Activated T-cell treated with anti-CD3 and anti-CD28 coated beads, Interleukin-2, amount 50 U/mL, for 4 hours (primary cell): ENCODE results near the gene ASIC3. TPM values are rescaled to one million over a fixed set of nuclear protein-coding genes. Genes with fewer than 3 reads are reported as not detected.
A peak's percentile ranks its signal among the peaks of the same experiment; 100 is the strongest.

ENCODE experiments used
- ATAC-seq, 2 donors: fragments of 200-7000 bp; cut with Tn5 transposase; one replicate each; pipeline ENCODE4 v1.10.0; 2021
- DNase-seq: peaks from one replicate; pipeline ENCODE4 v3.0.0-alpha.2; 2020
- H3K27me3 Mint-ChIP-seq: one replicate; pipeline ENCODE4 v1.8.0; 2021; ENCODE audit warnings: low read depth, mixed read lengths
- H3K36me3 Mint-ChIP-seq: one replicate; pipeline ENCODE4 v1.8.0; 2022; ENCODE audit warnings: mixed read lengths; ENCODE audit not compliant: insufficient read depth
- H3K4me1 Mint-ChIP-seq: one replicate; pipeline ENCODE4 v1.8.0; 2021; ENCODE audit warnings: low read depth, mixed read lengths
- H3K4me3 Mint-ChIP-seq: one replicate; pipeline ENCODE4 v1.8.0; 2021; ENCODE audit warnings: mild to moderate bottlenecking, moderate library complexity, mixed read lengths
- H3K9me3 Mint-ChIP-seq: one replicate; pipeline ENCODE4 v1.8.0; 2021; ENCODE audit warnings: mixed read lengths
- total RNA-seq, 3 donors: library from RNA; stranded (reverse); gene quantifications; one replicate each; pipeline ENCODE4 v1.2.1, GENCODE V29; 2021

ASIC3 gene
- total RNA-seq, 3 donors from 2014 or later = 2.4 to 3.4 (median 3.3) TPM

GRCh38 chr7:151051108-151051507, 2.8 kb downstream of the ASIC3 start:
- DNase-seq (no peak), ATAC-seq (peak; percentile 84 to 90)
- peaks cover 5% of the 10 kb centered on the region for H3K27me3 Mint-ChIP-seq
- H3K36me3 Mint-ChIP-seq = no peaks in the 10 kb centered on the region
- no peaks in the 10 kb centered on the region for H3K9me3 Mint-ChIP-seq
- H3K4me1 Mint-ChIP-seq = peaks cover 2% of the 10 kb centered on the region
- no peak overlapping the region for H3K4me3 Mint-ChIP-seq

- DNase-seq = no peak
- no peaks in the 10 kb centered on the region for H3K9me3 Mint-ChIP-seq
- no peak overlapping the region for H3K4me3 Mint-ChIP-seq
- no peaks in the 10 kb centered on the region for H3K36me3 Mint-ChIP-seq
- no peak for ATAC-seq
- H3K4me1 Mint-ChIP-seq = peaks cover 14% of the 10 kb centered on the region
- peaks cover 5% of the 10 kb centered on the region for H3K27me3 Mint-ChIP-seq
These were observed 4.8 kb downstream of the ASIC3 start for GRCh38 chr7:151053096-151053495.

GRCh38 chr7:151053751-151054150, 5.4 kb downstream of the ASIC3 start:
- ATAC-seq (no peak), DNase-seq (no peak)
- no peak overlapping the region for H3K4me3 Mint-ChIP-seq
- peaks cover 5% of the 10 kb centered on the region for H3K27me3 Mint-ChIP-seq
- no peaks in the 10 kb centered on the region for H3K9me3 Mint-ChIP-seq
- peaks cover 18% of the 10 kb centered on the region for H3K4me1 Mint-ChIP-seq
- no peaks in the 10 kb centered on the region for H3K36me3 Mint-ChIP-seq

GRCh38 chr7:151056283-151056665, 7.9 kb downstream of the ASIC3 start:
- H3K27me3 Mint-ChIP-seq = no peaks in the 10 kb centered on the region
- no peak for ATAC-seq
- H3K4me1 Mint-ChIP-seq = peaks cover 30% of the 10 kb centered on the region
- no peaks in the 10 kb centered on the region for H3K9me3 Mint-ChIP-seq
- peak overlapping the region; percentile 92 for H3K4me3 Mint-ChIP-seq
- H3K36me3 Mint-ChIP-seq = no peaks in the 10 kb centered on the region
- DNase-seq = no peak

GRCh38 chr7:151056666-151057505, 8.6 kb downstream of the ASIC3 start:
- ATAC-seq (no peak), DNase-seq (no peak)
- Mint-ChIP-seq H3K27me3 (no peaks in the 10 kb centered on the region), H3K4me1 (peaks cover 34% of the 10 kb centered on the region), H3K4me3 (peak overlapping the region; percentile 92), H3K9me3 (no peaks in the 10 kb centered on the region), H3K36me3 (no peaks in the 10 kb centered on the region)

- ATAC-seq (peak; percentile 9), DNase-seq (no peak)
- Mint-ChIP-seq H3K36me3 (no peaks in the 10 kb centered on the region), H3K9me3 (no peaks in the 10 kb centered on the region), H3K4me3 (peak within 1 kb of the TSS; percentile 92), H3K4me1 (peaks cover 34% of the 10 kb centered on the region), H3K27me3 (no peaks in the 10 kb centered on the region)
These were observed 9.2 kb downstream of the ASIC3 start, which contains the start of gene CDK5 for GRCh38 chr7:151057506-151057988. Gene CDK5, minus strand, starts transcription at chr7:151057897. Its CDS starts 49 bp downstream, at chr7:151057848.

GRCh38 chr7:151057989-151058780, 9.9 kb downstream of the ASIC3 start:
- Mint-ChIP-seq H3K27me3 (no peaks in the 10 kb centered on the region), H3K9me3 (no peaks in the 10 kb centered on the region), H3K36me3 (no peaks in the 10 kb centered on the region), H3K4me1 (peaks cover 32% of the 10 kb centered on the region), H3K4me3 (peak overlapping the region; percentile 92)
- peak; percentile 94 for DNase-seq
- ATAC-seq = peak; percentile 94 to 96

GRCh38 chr7:151058781-151059366, 10.5 kb downstream of the ASIC3 start:
- no peak for DNase-seq
- Mint-ChIP-seq H3K9me3 (no peaks in the 10 kb centered on the region), H3K27me3 (no peaks in the 10 kb centered on the region), H3K4me1 (peaks cover 32% of the 10 kb centered on the region), H3K4me3 (peak overlapping the region; percentile 92), H3K36me3 (no peaks in the 10 kb centered on the region)
- ATAC-seq = no peak

GRCh38 chr7:151059367-151060112, 11.2 kb downstream of the ASIC3 start, which contains the start of gene SLC4A2:
Gene SLC4A2, plus strand, starts transcription at chr7:151059589. Its CDS starts 2,399 bp downstream, at chr7:151061988.
- peak within 1 kb of the TSS; percentile 92 for H3K4me3 Mint-ChIP-seq
- ATAC-seq (peak; percentile 4 to 8), DNase-seq (peak; percentile 70)
- peaks cover 32% of the 10 kb centered on the region for H3K4me1 Mint-ChIP-seq
- no peaks in the 10 kb centered on the region for H3K27me3 Mint-ChIP-seq
- H3K36me3 Mint-ChIP-seq = no peaks in the 10 kb centered on the region
- no peaks in the 10 kb centered on the region for H3K9me3 Mint-ChIP-seq

GRCh38 chr7:151060113-151060415, 11.7 kb downstream of the ASIC3 start:
- H3K4me3 Mint-ChIP-seq = peak overlapping the region; percentile 92
- ATAC-seq (no peak), DNase-seq (no peak)
- no peaks in the 10 kb centered on the region for H3K36me3 Mint-ChIP-seq
- H3K9me3 Mint-ChIP-seq = no peaks in the 10 kb centered on the region
- H3K4me1 Mint-ChIP-seq = peaks cover 32% of the 10 kb centered on the region
- H3K27me3 Mint-ChIP-seq = no peaks in the 10 kb centered on the region

- DNase-seq = no peak
These were observed 12.3 kb downstream of the ASIC3 start for GRCh38 chr7:151060416-151061212.

GRCh38 chr7:151061213-151062110, 13.1 kb downstream of the ASIC3 start:
- Mint-ChIP-seq H3K36me3 (peaks cover 5% of the 10 kb centered on the region), H3K4me3 (peak overlapping the region; percentile 92), H3K27me3 (no peaks in the 10 kb centered on the region), H3K4me1 (peaks cover 31% of the 10 kb centered on the region), H3K9me3 (no peaks in the 10 kb centered on the region)
- no peak for ATAC-seq
- DNase-seq = no peak

More at GRCh38 chr7:151060416-151061212, 12.3 kb downstream of the ASIC3 start:
- peak overlapping the region; percentile 92 for H3K4me3 Mint-ChIP-seq
- H3K4me1 Mint-ChIP-seq = peaks cover 32% of the 10 kb centered on the region
- H3K9me3 Mint-ChIP-seq = no peaks in the 10 kb centered on the region
- no peaks in the 10 kb centered on the region for H3K27me3 Mint-ChIP-seq
- peaks cover 4% of the 10 kb centered on the region for H3K36me3 Mint-ChIP-seq
- no peak for ATAC-seq
